Liver (tissue), 9 donors: Measurements from ENCODE around the gene COBL. TPM values are rescaled to one million over a fixed set of nuclear protein-coding genes. Genes with fewer than 3 reads are reported as not detected.

Source experiments
- DNase-seq: peaks from one replicate; pipeline ENCODE4 v3.0.0-alpha.2; 2017; ENCODE audit warnings: low spot score
- H3K27ac ChIP-seq, 2 donors: one replicate each; pipeline ENCODE4 v1.7.0; 2013; ENCODE audit warnings: inconsistent platforms in 2 of 2, low read length in 2 of 2, control low read depth in 1 of 2, low read depth in 1 of 2, mild to moderate bottlenecking in 1 of 2
- H3K27me3 ChIP-seq, 4 donors: one replicate each; pipeline versions ENCODE4 v1.6.1 to v1.7.0; 2013; ENCODE audit warnings: low read length in 3 of 4, inconsistent platforms in 1 of 4, mild to moderate bottlenecking in 1 of 4, moderate library complexity in 1 of 4; ENCODE audit not compliant: control insufficient read depth in 4 of 4, insufficient read depth in 4 of 4
- H3K36me3 ChIP-seq, 4 donors: one replicate each; pipeline versions ENCODE4 v1.6.1 to v1.7.0; 2013; ENCODE audit warnings: low read length in 3 of 4, mild to moderate bottlenecking in 3 of 4, low read depth in 1 of 4, moderate library complexity in 1 of 4; ENCODE audit not compliant: control insufficient read depth in 4 of 4, insufficient read depth in 3 of 4
- H3K4me1 ChIP-seq, 4 donors: one replicate each; pipeline versions ENCODE4 v1.6.1 to v1.7.0; 2013; ENCODE audit warnings: low read length in 3 of 4, mild to moderate bottlenecking in 3 of 4, moderate library complexity in 1 of 4; ENCODE audit not compliant: control insufficient read depth in 4 of 4, insufficient read depth in 4 of 4
- H3K4me3 ChIP-seq, 3 donors: one replicate each; pipeline versions ENCODE4 v1.6.1 to v1.7.0; 2013; ENCODE audit warnings: low read length in 3 of 3, control low read depth in 1 of 3, low read depth in 1 of 3, mild to moderate bottlenecking in 1 of 3
- H3K9ac ChIP-seq, 2 donors: one replicate each; pipeline ENCODE4 v1.7.0; 2013; ENCODE audit warnings: low read length in 2 of 2, mild to moderate bottlenecking in 2 of 2, moderate library complexity in 2 of 2, control low read depth in 1 of 2, low read depth in 1 of 2
- H3K9me3 ChIP-seq, 4 donors: one replicate each; pipeline versions ENCODE4 v1.6.1 to v1.7.0; 2013; ENCODE audit warnings: low read length in 3 of 4; ENCODE audit not compliant: control insufficient read depth in 4 of 4
- EGR1 ChIP-seq, 2 donors: IDR thresholded peaks; 2 replicates each; pipeline ENCODE4 v1.6.1; 2016 to 2018; ENCODE audit warnings: antibody characterized with exemption in 2 of 2, low read depth in 2 of 2
- FOXA1 ChIP-seq: IDR thresholded peaks from 2 replicates; pipeline ENCODE4 v1.6.1; 2016; ENCODE audit warnings: antibody characterized with exemption
- FOXA2 ChIP-seq: IDR thresholded peaks from 2 replicates; pipeline ENCODE4 v1.6.1; 2016; ENCODE audit warnings: antibody characterized with exemption
- GABPA ChIP-seq, 2 donors: IDR thresholded peaks in 1 of 2; conservative IDR thresholded peaks in 1 of 2; 2 replicates each; pipeline ENCODE4 v1.6.1; 2016; ENCODE audit warnings: antibody characterized with exemption in 2 of 2, mild to moderate bottlenecking in 1 of 2, moderate library complexity in 1 of 2
- HNF4G ChIP-seq: IDR thresholded peaks from 2 replicates; pipeline ENCODE4 v1.6.1; 2016; ENCODE audit warnings: antibody characterized with exemption
- JUND ChIP-seq, 2 donors: IDR thresholded peaks; 2 replicates each; pipeline ENCODE4 v1.6.1; 2016; ENCODE audit warnings: antibody characterized with exemption in 2 of 2
- NR2F2 ChIP-seq: IDR thresholded peaks from 2 replicates; pipeline ENCODE4 v1.6.1; 2016; ENCODE audit warnings: antibody characterized with exemption
- REST ChIP-seq: IDR thresholded peaks from 2 replicates; pipeline ENCODE4 v1.6.1; 2016; ENCODE audit warnings: antibody characterized with exemption, mild to moderate bottlenecking
- RXRA ChIP-seq, 2 donors: IDR thresholded peaks; 2 replicates each; pipeline ENCODE4 v1.6.1; 2017 to 2018; ENCODE audit warnings: antibody characterized with exemption in 2 of 2, mild to moderate bottlenecking in 1 of 2
- SP1 ChIP-seq: IDR thresholded peaks from 2 replicates; pipeline ENCODE4 v1.6.1; 2018; ENCODE audit warnings: antibody characterized with exemption, mild to moderate bottlenecking
- TAF1 ChIP-seq: conservative IDR thresholded peaks from 2 replicates; pipeline ENCODE4 v1.6.1; 2016; ENCODE audit warnings: antibody characterized with exemption, mild to moderate bottlenecking
- YY1 ChIP-seq: IDR thresholded peaks from 2 replicates; pipeline ENCODE4 v1.6.1; 2016; ENCODE audit warnings: antibody characterized with exemption, mild to moderate bottlenecking
- WGBS: extraction: QIAGEN DNeasy Blood & Tissue Kit; methylation state at CpG from one replicate; pipeline ENCODE4 v1.1.7; 2013; 5-methylcytosine and 5-hydroxymethylcytosine counted together
- polyA plus RNA-seq, 2 donors: library from polyadenylated mRNA; stranded (reverse) in 1 of 2; unstranded in 1 of 2; fragments of 200-250 nt in 1 of 2; fragments of >200 nt in 1 of 2; fragmentation: Nextera tagmentation in 1 of 2; extraction: Ambion mirVana in 1 of 2; gene quantifications; one replicate each; pipeline versions ENCODE4 v1.2.1 to v1.2.3, GENCODE V29; 2013 to 2015
- total RNA-seq, 2 donors: library from RNA; depleted of rRNA; stranded (reverse); fragments of >200 nt; gene quantifications; one replicate each; pipeline ENCODE4 v1.2.3, GENCODE V29; 2014
- TF ChIP-seq, protein P1 (sequence below): fragments of 150-350 bp; IDR thresholded peaks from 2 replicates; pipeline ENCODE4 v1.5.1; 2017; ENCODE audit warnings: improper control_type of control experiment, low read depth, low read length; ENCODE audit not compliant: missing input control
- TF ChIP-seq, protein P2 (sequence below): IDR thresholded peaks from 2 replicates; pipeline ENCODE4 v1.6.1; 2016; ENCODE audit warnings: antibody characterized with exemption
- TF ChIP-seq, protein P3 (sequence below): IDR thresholded peaks from 2 replicates; pipeline ENCODE4 v1.6.1; 2016; ENCODE audit warnings: antibody characterized with exemption
- TF ChIP-seq, protein P4 (sequence below): IDR thresholded peaks from 2 replicates; pipeline ENCODE4 v1.6.1; 2016; ENCODE audit warnings: antibody characterized with exemption
- donor health status: healthy.
- donor health status: healthy.
- donor health status: healthy.
- donor health status: healthy.
- donor health status: healthy.

COBL gene
- total and polyA plus RNA-seq, 4 donors, result 5.8 to 18.7 (median 10.7) TPM

DNA sequence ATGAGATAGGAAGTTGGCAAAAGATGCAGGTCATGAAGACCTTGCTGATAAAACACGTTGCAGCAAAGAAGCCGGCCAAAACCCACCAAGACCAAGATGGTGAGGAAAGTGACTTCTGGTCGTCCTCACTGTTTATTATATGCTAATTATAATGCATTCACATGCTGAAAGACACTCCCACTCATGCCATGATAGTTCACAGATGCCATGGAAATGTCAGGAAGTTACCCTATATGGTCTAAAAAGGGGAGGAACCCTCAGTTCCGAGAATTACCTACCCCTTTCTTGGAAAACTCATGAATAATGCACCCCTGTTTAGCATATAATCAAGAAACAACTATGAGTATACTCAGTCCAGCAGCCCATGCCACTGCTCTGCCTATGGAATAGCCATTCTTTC, 331.5 kb downstream of the COBL start:
- Histone ChIP-seq H3K4me3 (no peak overlapping the region), H3K9ac (no peak overlapping the region), H3K9me3 (no peaks in the 10 kb centered on the region), H3K36me3 (no peaks in the 10 kb centered on the region), H3K27me3 (peaks cover 0 to 2% (median 0%) of the 10 kb centered on the region in 4 donors), H3K4me1 (no peaks in the 10 kb centered on the region), H3K27ac (no peak overlapping the region)
- no peak for DNase-seq
- 66% methylated on average over 4 of the region's 4 CpGs for WGBS
- TF ChIP-seq YY1, result no peak
- no peak for TF ChIP-seq GABPA (IDR thresholded peaks at IDR 0.05 in 1 of 2, conservative IDR thresholded peaks at IDR 0.05 in 1 of 2)
- no peak for TF ChIP-seq TAF1
- no peak for TF ChIP-seq JUND (IDR thresholded peaks at IDR 0.05)
- no peak for TF ChIP-seq HNF4G
- TF ChIP-seq, protein P1, sequence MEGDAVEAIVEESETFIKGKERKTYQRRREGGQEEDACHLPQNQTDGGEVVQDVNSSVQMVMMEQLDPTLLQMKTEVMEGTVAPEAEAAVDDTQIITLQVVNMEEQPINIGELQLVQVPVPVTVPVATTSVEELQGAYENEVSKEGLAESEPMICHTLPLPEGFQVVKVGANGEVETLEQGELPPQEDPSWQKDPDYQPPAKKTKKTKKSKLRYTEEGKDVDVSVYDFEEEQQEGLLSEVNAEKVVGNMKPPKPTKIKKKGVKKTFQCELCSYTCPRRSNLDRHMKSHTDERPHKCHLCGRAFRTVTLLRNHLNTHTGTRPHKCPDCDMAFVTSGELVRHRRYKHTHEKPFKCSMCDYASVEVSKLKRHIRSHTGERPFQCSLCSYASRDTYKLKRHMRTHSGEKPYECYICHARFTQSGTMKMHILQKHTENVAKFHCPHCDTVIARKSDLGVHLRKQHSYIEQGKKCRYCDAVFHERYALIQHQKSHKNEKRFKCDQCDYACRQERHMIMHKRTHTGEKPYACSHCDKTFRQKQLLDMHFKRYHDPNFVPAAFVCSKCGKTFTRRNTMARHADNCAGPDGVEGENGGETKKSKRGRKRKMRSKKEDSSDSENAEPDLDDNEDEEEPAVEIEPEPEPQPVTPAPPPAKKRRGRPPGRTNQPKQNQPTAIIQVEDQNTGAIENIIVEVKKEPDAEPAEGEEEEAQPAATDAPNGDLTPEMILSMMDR, result no peak
- TF ChIP-seq, protein P2, sequence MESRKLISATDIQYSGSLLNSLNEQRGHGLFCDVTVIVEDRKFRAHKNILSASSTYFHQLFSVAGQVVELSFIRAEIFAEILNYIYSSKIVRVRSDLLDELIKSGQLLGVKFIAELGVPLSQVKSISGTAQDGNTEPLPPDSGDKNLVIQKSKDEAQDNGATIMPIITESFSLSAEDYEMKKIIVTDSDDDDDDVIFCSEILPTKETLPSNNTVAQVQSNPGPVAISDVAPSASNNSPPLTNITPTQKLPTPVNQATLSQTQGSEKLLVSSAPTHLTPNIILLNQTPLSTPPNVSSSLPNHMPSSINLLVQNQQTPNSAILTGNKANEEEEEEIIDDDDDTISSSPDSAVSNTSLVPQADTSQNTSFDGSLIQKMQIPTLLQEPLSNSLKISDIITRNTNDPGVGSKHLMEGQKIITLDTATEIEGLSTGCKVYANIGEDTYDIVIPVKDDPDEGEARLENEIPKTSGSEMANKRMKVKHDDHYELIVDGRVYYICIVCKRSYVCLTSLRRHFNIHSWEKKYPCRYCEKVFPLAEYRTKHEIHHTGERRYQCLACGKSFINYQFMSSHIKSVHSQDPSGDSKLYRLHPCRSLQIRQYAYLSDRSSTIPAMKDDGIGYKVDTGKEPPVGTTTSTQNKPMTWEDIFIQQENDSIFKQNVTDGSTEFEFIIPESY, result no peak
- TF ChIP-seq, protein P3, sequence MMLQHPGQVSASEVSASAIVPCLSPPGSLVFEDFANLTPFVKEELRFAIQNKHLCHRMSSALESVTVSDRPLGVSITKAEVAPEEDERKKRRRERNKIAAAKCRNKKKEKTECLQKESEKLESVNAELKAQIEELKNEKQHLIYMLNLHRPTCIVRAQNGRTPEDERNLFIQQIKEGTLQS, result no peak

- Histone ChIP-seq H3K9ac (no peak overlapping the region), H3K4me1 (no peaks in the 10 kb centered on the region), H3K36me3 (no peaks in the 10 kb centered on the region), H3K9me3 (no peaks in the 10 kb centered on the region), H3K27me3 (no peaks in the 10 kb centered on the region), H3K27ac (no peak overlapping the region), H3K4me3 (no peak overlapping the region)
- TF ChIP-seq HNF4G (no peak), EGR1 (IDR thresholded peaks at IDR 0.05; ENCODE audit: low read depth in 2 of 2) (no peak), NR2F2 (no peak), YY1 (no peak), REST (no peak), FOXA2 (no peak), FOXA1 (no peak), RXRA (IDR thresholded peaks at IDR 0.05) (no peak), JUND (IDR thresholded peaks at IDR 0.05) (no peak), SP1 (no peak), TAF1 (no peak)
- TF ChIP-seq, protein P3, result no peak
- TF ChIP-seq, protein P4, sequence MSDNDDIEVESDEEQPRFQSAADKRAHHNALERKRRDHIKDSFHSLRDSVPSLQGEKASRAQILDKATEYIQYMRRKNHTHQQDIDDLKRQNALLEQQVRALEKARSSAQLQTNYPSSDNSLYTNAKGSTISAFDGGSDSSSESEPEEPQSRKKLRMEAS, result no peak
- DNase-seq, result no peak
- 30% methylated on average over 1 of the region's 1 CpG for WGBS
These were observed 332.8 kb downstream of the COBL start for GRCh38 chr7:50983850-50984249.
